NOMO-1 treated with DMSO at 0.1 percent for 48 hours (cell line): Measurements from ENCODE around the gene DDX42.
"Not testable (repeated sequence)": the region's sequence is repeated elsewhere in the genome, so short reads cannot be mapped to it uniquely, and the experiment has no call there.

ENCODE experiments used
- DNase-seq: peaks from one replicate; lab custom pipeline; 2025; ENCODE audit not compliant: unreplicated experiment; lab: John Stamatoyannopoulos, UW

DDX42 gene

DNA sequence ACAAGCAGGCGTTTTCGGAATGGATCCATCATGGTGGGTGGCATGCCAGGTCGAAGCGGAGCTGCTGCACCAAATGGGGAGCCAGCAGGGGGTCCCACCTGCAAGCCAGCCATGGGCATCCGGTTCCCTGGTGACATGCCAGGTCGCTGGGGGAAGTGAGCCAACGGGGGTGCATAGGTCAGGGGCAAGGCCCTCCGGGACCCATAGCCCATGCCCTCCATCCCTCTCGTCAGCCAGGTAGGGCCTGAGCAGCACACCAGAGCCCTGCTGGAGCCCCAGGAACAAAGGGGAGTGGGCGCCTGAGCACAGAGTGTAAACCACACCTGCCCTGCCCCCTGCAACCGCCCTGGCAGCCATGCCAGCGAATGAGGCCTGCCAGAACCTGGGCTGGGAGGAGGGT lies 63.5 kb downstream of the DDX42 start:
- DNase-seq, result no peak

- no peak for DNase-seq
Measured at GRCh38 chr17:63837962-63838600, 64.1 kb downstream of the DDX42 start.

DNA sequence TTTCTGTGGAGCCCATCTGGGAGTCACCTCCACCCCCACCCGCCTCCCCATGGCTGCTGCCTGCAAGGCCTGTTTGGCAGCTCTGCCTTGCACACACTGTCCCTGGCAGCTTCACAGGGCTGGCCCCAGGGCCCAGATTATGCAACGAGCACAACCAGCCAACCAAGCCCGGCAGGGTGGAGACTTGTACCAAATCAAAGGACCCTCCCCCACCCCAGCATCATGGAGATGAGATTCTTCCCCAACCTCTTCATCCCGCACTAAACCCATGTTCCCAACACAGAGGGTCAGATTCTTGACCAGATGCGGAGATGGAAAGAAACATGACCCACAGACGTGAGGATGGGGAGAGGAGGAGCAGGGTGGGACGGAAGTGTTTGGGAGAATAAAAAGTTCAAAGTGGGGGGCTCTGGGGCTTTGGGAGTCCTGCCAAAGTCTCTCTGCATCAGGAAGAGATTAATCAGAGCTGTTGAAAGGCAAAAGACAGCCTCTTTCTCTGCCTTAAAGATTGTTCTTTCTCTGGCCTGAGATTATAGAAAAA lies 64.7 kb downstream of the DDX42 start:
- no peak for DNase-seq

- DNase-seq, result no peak
Measured at GRCh38 chr17:63840591-63841349, 66.8 kb downstream of the DDX42 start.

GRCh38 chr17:63841350-63842172 lies 67.6 kb downstream of the DDX42 start:
- DNase-seq, result no peak

DNA sequence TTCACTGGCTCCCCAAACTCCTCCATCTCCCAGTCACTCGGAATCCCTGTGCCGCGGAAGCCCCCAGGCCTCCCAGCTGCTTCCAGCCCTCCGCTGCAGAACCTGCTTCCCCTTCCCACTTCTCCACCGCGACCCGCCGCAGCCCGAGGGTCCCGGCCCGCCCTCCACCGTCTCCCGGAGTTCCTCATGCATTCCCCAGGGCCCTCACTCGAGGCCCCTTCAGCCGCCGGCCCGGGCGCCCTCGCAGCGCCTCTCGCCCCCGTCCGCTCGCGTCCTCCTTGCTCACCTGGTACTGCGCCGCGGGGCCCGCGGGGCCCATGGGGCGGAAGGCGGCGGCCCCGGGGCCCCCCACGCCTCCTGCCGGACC lies 68.2 kb downstream of the DDX42 start:
- DNase-seq, result peak; percentile 23

- peak; percentile 95 for DNase-seq
Measured at GRCh38 chr17:63842540-63843386, 68.8 kb downstream of the DDX42 start, which contains the start of gene SMARCD2. Gene SMARCD2 (minus strand): TSS chr17:63842685. CDS start chr17:63842674, 11 bp downstream.

- peak; percentile 60 for DNase-seq
Measured at GRCh38 chr17:63843387-63843888, 69.5 kb downstream of the DDX42 start.

GRCh38 chr17:63843910-63844677 lies 70.1 kb downstream of the DDX42 start:
- no peak for DNase-seq

DNA sequence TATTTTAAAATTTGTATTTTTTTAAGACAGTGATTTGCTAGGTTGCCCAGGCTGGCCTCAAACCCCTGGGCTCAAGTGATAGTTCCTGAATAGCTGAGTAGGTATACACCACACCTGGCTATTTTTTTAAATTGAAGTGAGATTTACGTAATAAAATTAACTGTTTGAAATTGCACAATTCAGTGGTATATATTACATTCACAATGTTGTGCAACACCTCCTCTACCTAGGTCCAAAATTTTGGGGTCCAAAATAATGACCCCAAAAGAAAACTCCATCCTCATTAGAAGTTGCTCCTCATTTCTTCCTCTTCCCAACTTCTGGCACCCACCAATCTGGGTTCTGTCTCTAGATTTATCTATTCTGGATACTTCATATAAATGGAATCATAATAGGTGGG lies 71.5 kb downstream of the DDX42 start:
- DNase-seq, result no peak

- no peak for DNase-seq
Measured at GRCh38 chr17:63847525-63848249, 73.7 kb downstream of the DDX42 start.

DNA sequence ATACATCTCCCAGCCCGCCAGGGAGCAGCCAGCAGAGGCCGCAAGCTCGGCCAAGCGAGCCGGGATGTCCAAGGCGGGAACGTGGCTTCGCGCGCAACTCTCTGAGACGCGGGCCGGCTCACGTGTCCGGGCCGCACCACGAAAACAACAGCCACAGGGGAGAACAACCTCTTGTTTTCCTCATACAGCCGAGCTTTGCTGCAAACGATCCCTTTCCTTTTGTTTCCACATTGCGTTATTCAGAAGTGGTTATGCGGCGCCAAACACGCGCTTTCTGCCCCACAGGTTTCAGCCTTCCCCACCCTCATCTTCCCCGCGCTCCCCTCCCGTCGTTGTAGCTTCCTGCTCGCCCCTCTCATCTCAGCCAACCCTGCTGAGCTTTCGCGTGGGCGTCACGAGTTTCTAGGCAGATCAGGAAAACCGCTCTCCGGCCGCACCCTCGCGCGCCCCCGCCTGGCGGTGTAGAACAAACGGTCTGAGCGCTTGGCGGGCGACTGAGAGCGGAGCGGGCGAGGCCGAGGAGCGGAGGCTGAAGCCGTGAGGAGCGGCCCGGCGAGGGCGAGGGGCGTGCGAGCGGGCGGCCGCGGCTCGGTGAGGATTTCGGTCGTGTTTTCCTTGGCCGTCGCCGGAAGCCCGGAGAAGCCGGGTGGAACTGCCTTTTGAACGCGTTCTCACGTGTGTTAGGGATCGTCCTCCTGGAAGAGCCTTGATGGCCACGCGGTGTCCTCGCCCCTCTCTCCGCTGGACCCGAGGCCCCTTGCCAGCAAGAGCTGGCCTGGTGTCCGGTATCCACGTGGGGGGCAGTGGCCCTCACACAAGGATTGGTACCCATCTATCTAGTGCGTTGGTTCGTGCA lies 75.1 kb downstream of the DDX42 start:
- DNase-seq, result peak; percentile 95

GRCh38 chr17:63850401-63850800 lies 76.4 kb downstream of the DDX42 start:
- DNase-seq, result no peak

GRCh38 chr17:63853260-63853659 lies 79.3 kb downstream of the DDX42 start:
- no peak for DNase-seq

GRCh38 chr17:63854709-63855108 lies 80.7 kb downstream of the DDX42 start:
- DNase-seq, result no peak

- no peak for DNase-seq
Measured at GRCh38 chr17:63855185-63855584, 81.2 kb downstream of the DDX42 start.

DNA sequence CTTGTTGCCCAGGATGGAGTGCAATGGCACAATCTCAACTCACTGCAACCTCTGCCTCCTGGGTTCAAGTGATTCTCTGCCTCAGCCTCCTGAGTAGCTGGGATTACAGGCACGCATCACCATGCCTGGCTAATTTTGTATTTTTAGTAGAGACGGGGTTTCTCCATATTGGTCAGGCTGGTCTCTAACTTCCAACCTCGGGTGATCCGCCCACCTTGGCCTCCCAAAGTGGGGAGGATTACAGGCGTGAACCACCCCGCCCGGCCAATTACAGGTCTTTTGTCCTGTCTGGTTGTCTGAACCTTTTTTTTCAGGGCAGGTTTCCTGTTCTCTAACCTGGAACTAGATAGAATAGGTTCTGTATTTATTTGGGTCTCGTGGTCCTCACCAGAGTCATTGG lies 82.5 kb downstream of the DDX42 start:
- not testable (repeated sequence) for DNase-seq

- DNase-seq, result no peak
Measured at GRCh38 chr17:63859257-63859656, 85.3 kb downstream of the DDX42 start.
